OCI-LY1 (cell line): Measurements from ENCODE around the gene RPN2.

Source experiments
- H2AFZ ChIP-seq: fragments of 200-600 bp; sonication (generic), shearing (Covaris generic); 2 replicates; pipeline ENCODE4 v1.6.0; 2014; ENCODE audit warnings: antibody characterized with exemption, mild to moderate bottlenecking, low read length
- H3F3A ChIP-seq: fragments of 200-600 bp; sonication (generic), shearing (Covaris generic); 2 replicates; pipeline ENCODE4 v1.6.0; 2014; ENCODE audit warnings: mild to moderate bottlenecking, antibody characterized with exemption, low read length, moderate library complexity; ENCODE audit not compliant: insufficient read depth
- H3K27ac ChIP-seq: fragments of 200-600 bp; sonication (generic); 2 replicates; pipeline ENCODE4 v1.5.1; 2014; ENCODE audit warnings: low read length, mixed run types, mild to moderate bottlenecking, low read depth; ENCODE audit not compliant: poor library complexity, severe bottlenecking
- H3K27me3 ChIP-seq: fragments of 200-600 bp; sonication (generic); 2 replicates; pipeline ENCODE4 v1.6.0; 2014; ENCODE audit warnings: antibody characterized with exemption, mild to moderate bottlenecking, low read length, moderate library complexity; ENCODE audit not compliant: insufficient read depth
- H3K36me3 ChIP-seq: fragments of 200-600 bp; sonication (generic); 2 replicates; pipeline ENCODE4 v1.6.1; 2014; ENCODE audit warnings: mild to moderate bottlenecking, antibody characterized with exemption, low read length, moderate library complexity, mixed read lengths; ENCODE audit not compliant: insufficient read depth
- H3K4me1 ChIP-seq: fragments of 200-600 bp; sonication (generic); 2 replicates; pipeline ENCODE4 v1.5.1; 2014; ENCODE audit warnings: mild to moderate bottlenecking, low read length, moderate library complexity; ENCODE audit not compliant: insufficient read depth, severe bottlenecking
- H3K4me2 ChIP-seq: fragments of 200-600 bp; sonication (generic), shearing (Covaris generic); 2 replicates; pipeline ENCODE4 v1.6.1; 2014; ENCODE audit warnings: low read length
- H3K4me3 ChIP-seq: fragments of 200-600 bp; sonication (generic); 2 replicates; pipeline ENCODE4 v1.5.1; 2014; ENCODE audit warnings: low read length, low read depth, mild to moderate bottlenecking, mixed read lengths; ENCODE audit not compliant: poor library complexity, severe bottlenecking
- H3K79me2 ChIP-seq: fragments of 200-600 bp; shearing (Covaris generic); 2 replicates; pipeline ENCODE4 v1.6.1; 2016; ENCODE audit warnings: mixed run types, low read length, mixed read lengths; ENCODE audit not compliant: insufficient read depth
- H3K9ac ChIP-seq: fragments of 200-600 bp; sonication (generic), shearing (Covaris generic); 2 replicates; pipeline ENCODE4 v1.6.1; 2014; ENCODE audit warnings: mild to moderate bottlenecking, low read length, mixed read lengths
- H3K9me2 ChIP-seq: fragments of 200-600 bp; sonication (generic), shearing (Covaris generic); 2 replicates; pipeline ENCODE4 v1.6.1; 2014; ENCODE audit warnings: low read depth, mild to moderate bottlenecking, low read length, mixed read lengths
- H3K9me3 ChIP-seq: fragments of 200-600 bp; shearing (Covaris generic); 2 replicates; pipeline ENCODE4 v1.6.1; 2014; ENCODE audit warnings: low read length, mixed read lengths
- H4K20me1 ChIP-seq: fragments of 200-600 bp; sonication (generic), shearing (Covaris generic); 2 replicates; pipeline ENCODE4 v1.6.0; 2016; ENCODE audit warnings: mild to moderate bottlenecking, low read length; ENCODE audit not compliant: insufficient read depth
- CTCF ChIP-seq: fragments of 200-600 bp; sonication (generic), shearing (Covaris generic); IDR thresholded peaks from 2 replicates; pipeline ENCODE4 v1.5.1; 2017; ENCODE audit warnings: mild to moderate bottlenecking, antibody characterized with exemption, low read length, moderate library complexity, mixed read lengths
- EZH2 ChIP-seq: fragments of 200-600 bp; sonication (generic), shearing (Covaris generic); IDR thresholded peaks from 2 replicates; pipeline ENCODE4 v1.8.0; 2017; ENCODE audit warnings: borderline replicate concordance, mixed run types, mild to moderate bottlenecking, antibody characterized with exemption, low read length, moderate library complexity, mixed read lengths

Gene RPN2

GRCh38 chr20:37236462-37236861, 57.3 kb downstream of the RPN2 start:
- Histone ChIP-seq H3F3A (no peaks in the 10 kb centered on the region), H3K4me2 (no peak overlapping the region), H3K27ac (no peak overlapping the region), H3K36me3 (peaks cover 95% of the 10 kb centered on the region), H3K27me3 (no peaks in the 10 kb centered on the region), H3K79me2 (no peaks in the 10 kb centered on the region), H2AFZ (no peak overlapping the region), H3K9me2 (no peaks in the 10 kb centered on the region), H3K4me1 (no peaks in the 10 kb centered on the region), H3K4me3 (no peak overlapping the region), H3K9ac (no peak overlapping the region), H3K9me3 (no peaks in the 10 kb centered on the region), H4K20me1 (no peaks in the 10 kb centered on the region)
- TF ChIP-seq EZH2 (no peak), CTCF (no peak)

- Histone ChIP-seq H3K4me3 (no peak overlapping the region), H3K9me2 (no peaks in the 10 kb centered on the region), H3K9ac (no peak overlapping the region), H3K9me3 (no peaks in the 10 kb centered on the region), H3F3A (no peaks in the 10 kb centered on the region), H2AFZ (no peak overlapping the region), H3K27ac (no peak overlapping the region), H3K27me3 (no peaks in the 10 kb centered on the region), H3K4me2 (no peak overlapping the region), H3K36me3 (peaks cover 95% of the 10 kb centered on the region), H3K4me1 (no peaks in the 10 kb centered on the region), H4K20me1 (no peaks in the 10 kb centered on the region), H3K79me2 (no peaks in the 10 kb centered on the region)
- TF ChIP-seq CTCF: no peak
- no peak for TF ChIP-seq EZH2
Observed at GRCh38 chr20:37237656-37238055, 58.5 kb downstream of the RPN2 start.

GRCh38 chr20:37238426-37238825, 59.3 kb downstream of the RPN2 start:
- Histone ChIP-seq H3K36me3 (peaks cover 97% of the 10 kb centered on the region), H4K20me1 (no peaks in the 10 kb centered on the region), H3K79me2 (no peaks in the 10 kb centered on the region), H3K27ac (no peak overlapping the region), H3F3A (no peaks in the 10 kb centered on the region), H2AFZ (no peak overlapping the region), H3K9me3 (no peaks in the 10 kb centered on the region), H3K4me3 (no peak overlapping the region), H3K4me2 (no peak overlapping the region), H3K9me2 (no peaks in the 10 kb centered on the region), H3K27me3 (no peaks in the 10 kb centered on the region), H3K9ac (no peak overlapping the region), H3K4me1 (no peaks in the 10 kb centered on the region)
- TF ChIP-seq EZH2 (no peak), CTCF (no peak)
